H9 (cell line): Measurements from ENCODE around the gene MAPKAP1. TPM values are rescaled to one million over a fixed set of nuclear protein-coding genes. Genes with fewer than 3 reads are reported as not detected.

Experiments
- DNase-seq: peaks from one replicate; pipeline ENCODE4 v3.0.0-alpha.2; 2017
- H2AFZ ChIP-seq: one replicate; pipeline ENCODE4 v1.6.1; 2013; ENCODE audit warnings: mild to moderate bottlenecking, low read length, control low read depth, moderate library complexity
- H2AK5ac ChIP-seq: 2 replicates; pipeline ENCODE4 v1.6.1; 2013; ENCODE audit warnings: low read length, control low read depth, mixed read lengths; ENCODE audit not compliant: insufficient read length
- H2BK120ac ChIP-seq: one replicate; pipeline ENCODE4 v1.6.1; 2013; ENCODE audit warnings: low read depth, mild to moderate bottlenecking, low read length, control low read depth, inconsistent platforms; ENCODE audit not compliant: poor library complexity, severe bottlenecking
- H2BK12ac ChIP-seq: 2 replicates; pipeline ENCODE4 v1.6.1; 2013; ENCODE audit warnings: low read length, control low read depth, mixed read lengths, low read depth; ENCODE audit not compliant: insufficient read length
- H2BK15ac ChIP-seq: 2 replicates; pipeline ENCODE4 v1.6.1; 2013; ENCODE audit warnings: low read depth, low read length, control low read depth
- H2BK20ac ChIP-seq: one replicate; pipeline ENCODE4 v1.6.1; 2013; ENCODE audit warnings: low read depth, mild to moderate bottlenecking, low read length, control low read depth, inconsistent platforms; ENCODE audit not compliant: poor library complexity, severe bottlenecking
- H2BK5ac ChIP-seq: 2 replicates; pipeline ENCODE4 v1.6.1; 2013; ENCODE audit warnings: low read length, control low read depth, mixed read lengths; ENCODE audit not compliant: insufficient read length
- H3K14ac ChIP-seq: 2 replicates; pipeline ENCODE4 v1.6.1; 2013; ENCODE audit warnings: low read length, control low read depth; ENCODE audit not compliant: insufficient read depth
- H3K18ac ChIP-seq: 2 replicates; pipeline ENCODE4 v1.6.1; 2013; ENCODE audit warnings: low read depth, mild to moderate bottlenecking, mixed read lengths, low read length, control low read depth; ENCODE audit not compliant: insufficient read length
- H3K23ac ChIP-seq: 2 replicates; pipeline ENCODE4 v1.6.1; 2013; ENCODE audit warnings: low read length, control low read depth, mixed read lengths, low read depth; ENCODE audit not compliant: insufficient read length
- H3K23me2 ChIP-seq: 2 replicates; pipeline ENCODE4 v1.6.1; 2013; ENCODE audit warnings: low read depth, mild to moderate bottlenecking, mixed read lengths, low read length, control low read depth; ENCODE audit not compliant: insufficient read length, poor library complexity, severe bottlenecking
- H3K27ac ChIP-seq: 2 replicates; pipeline ENCODE4 v1.5.1; 2013; ENCODE audit warnings: low read length, control low read depth, mixed read lengths, low read depth; ENCODE audit not compliant: insufficient read length
- H3K27me3 ChIP-seq: 2 replicates; pipeline ENCODE4 v1.6.1; 2013; ENCODE audit warnings: low read length, control low read depth, inconsistent platforms; ENCODE audit not compliant: insufficient read depth
- H3K4ac ChIP-seq: 2 replicates; pipeline ENCODE4 v1.6.1; 2013; ENCODE audit warnings: low read depth, mild to moderate bottlenecking, control low read depth, inconsistent platforms, low read length, moderate library complexity
- H3K4me1 ChIP-seq: 2 replicates; pipeline ENCODE4 v1.6.1; 2013; ENCODE audit warnings: low read length, control low read depth, inconsistent platforms; ENCODE audit not compliant: insufficient read depth
- H3K4me2 ChIP-seq: 2 replicates; pipeline ENCODE4 v1.6.1; 2013; ENCODE audit warnings: low read length, control low read depth, mixed read lengths; ENCODE audit not compliant: insufficient read length, insufficient read depth
- H3K56ac ChIP-seq: 2 replicates; pipeline ENCODE4 v1.6.1; 2013; ENCODE audit warnings: low read depth, mild to moderate bottlenecking, mixed read lengths, low read length, control low read depth; ENCODE audit not compliant: insufficient read length
- H3K79me1 ChIP-seq: 2 replicates; pipeline ENCODE4 v1.6.1; 2013; ENCODE audit warnings: low read depth, mild to moderate bottlenecking, moderate library complexity, low read length, control low read depth, inconsistent platforms; ENCODE audit not compliant: insufficient read depth, poor library complexity, severe bottlenecking
- H3K79me2 ChIP-seq: 2 replicates; pipeline ENCODE4 v1.6.1; 2013; ENCODE audit warnings: low read length, control low read depth, inconsistent platforms; ENCODE audit not compliant: insufficient read depth
- H3K9ac ChIP-seq: 2 replicates; pipeline ENCODE4 v1.6.1; 2013; ENCODE audit warnings: low read length, control low read depth, mixed read lengths; ENCODE audit not compliant: insufficient read length; ENCODE audit errors: extremely low read depth
- H3K9me3 ChIP-seq: one replicate; pipeline ENCODE4 v1.6.1; 2013; ENCODE audit warnings: low read depth, low read length, inconsistent platforms; ENCODE audit not compliant: control insufficient read depth
- H3T11ph ChIP-seq: one replicate; pipeline ENCODE4 v1.6.1; 2013; ENCODE audit warnings: mild to moderate bottlenecking, low read length, control low read depth, inconsistent platforms
- H4K20me1 ChIP-seq: one replicate; pipeline ENCODE4 v1.6.1; 2013; ENCODE audit not compliant: control insufficient read depth, insufficient read length, insufficient read depth
- H4K5ac ChIP-seq: 2 replicates; pipeline ENCODE4 v1.6.1; 2013; ENCODE audit warnings: low read depth, mild to moderate bottlenecking, mixed read lengths, low read length, control low read depth; ENCODE audit not compliant: insufficient read length
- H4K8ac ChIP-seq: replicated peaks from 2 replicates; pipeline ENCODE4 v1.6.1; 2013; ENCODE audit warnings: low read length, control low read depth, mixed read lengths, low read depth; ENCODE audit not compliant: insufficient read length
- H4K91ac ChIP-seq: 2 replicates; pipeline ENCODE4 v1.6.1; 2013; ENCODE audit warnings: low read depth, mild to moderate bottlenecking, moderate library complexity, mixed read lengths, low read length, control low read depth; ENCODE audit not compliant: insufficient read length
- H3K27ac Mint-ChIP-seq, 3 experiments: 2 replicates in 2 of 3; 3 replicates in 1 of 3; pipeline ENCODE4 v1.8.0; 2020 to 2021; ENCODE audit warnings: mixed read lengths in 3 of 3, mild to moderate bottlenecking in 1 of 3, moderate library complexity in 1 of 3
- H3K27me3 Mint-ChIP-seq: 2 replicates; pipeline ENCODE4 v1.8.0; 2021; ENCODE audit warnings: low read depth, mild to moderate bottlenecking, moderate library complexity, mixed read lengths
- H3K36me3 Mint-ChIP-seq, 3 experiments: 2 replicates in 2 of 3; 3 replicates in 1 of 3; pipeline ENCODE4 v1.8.0; 2020 to 2021; ENCODE audit warnings: low read depth in 3 of 3, mixed read lengths in 3 of 3; ENCODE audit not compliant: insufficient read depth in 1 of 3
- H3K4me1 Mint-ChIP-seq, 2 experiments: 2 replicates each; pipeline ENCODE4 v1.8.0; 2020; ENCODE audit warnings: mixed read lengths in 2 of 2
- H3K4me3 Mint-ChIP-seq, 2 experiments: 2 replicates in 1 of 2; 3 replicates in 1 of 2; pipeline ENCODE4 v1.8.0; 2020 to 2021; ENCODE audit warnings: mild to moderate bottlenecking in 2 of 2, mixed read lengths in 2 of 2, moderate library complexity in 1 of 2
- H3K9me3 Mint-ChIP-seq, 2 experiments: 2 replicates in 1 of 2; 3 replicates in 1 of 2; pipeline ENCODE4 v1.8.0; 2020; ENCODE audit warnings: mild to moderate bottlenecking in 2 of 2, mixed read lengths in 2 of 2, moderate library complexity in 1 of 2
- WGBS: extraction: QIAGEN DNeasy Blood & Tissue Kit; methylation state at CpG from one replicate; pipeline ENCODE4 v1.1.7; 2013; ENCODE audit warnings: missing lambda C conversion rate, low lambda C conversion rate, mixed read lengths; ENCODE audit not compliant: insufficient read length; ENCODE audit errors: extremely low coverage; 5-methylcytosine and 5-hydroxymethylcytosine counted together
- total RNA-seq: library from RNA; stranded (reverse); gene quantifications from 2 replicates; pipeline ENCODE4 v1.2.1, GENCODE V29; 2021
- TF ChIP-seq, protein P1 (sequence below): fragments of 200-600 bp; sonication (generic); conservative IDR thresholded peaks from 3 replicates; pipeline ENCODE4 v1.8.0; 2021; ENCODE audit warnings: antibody characterized with exemption, mild to moderate bottlenecking

MAPKAP1 gene
- total RNA-seq, 1 experiment from 2014 or later = 97.0 TPM

DNA sequence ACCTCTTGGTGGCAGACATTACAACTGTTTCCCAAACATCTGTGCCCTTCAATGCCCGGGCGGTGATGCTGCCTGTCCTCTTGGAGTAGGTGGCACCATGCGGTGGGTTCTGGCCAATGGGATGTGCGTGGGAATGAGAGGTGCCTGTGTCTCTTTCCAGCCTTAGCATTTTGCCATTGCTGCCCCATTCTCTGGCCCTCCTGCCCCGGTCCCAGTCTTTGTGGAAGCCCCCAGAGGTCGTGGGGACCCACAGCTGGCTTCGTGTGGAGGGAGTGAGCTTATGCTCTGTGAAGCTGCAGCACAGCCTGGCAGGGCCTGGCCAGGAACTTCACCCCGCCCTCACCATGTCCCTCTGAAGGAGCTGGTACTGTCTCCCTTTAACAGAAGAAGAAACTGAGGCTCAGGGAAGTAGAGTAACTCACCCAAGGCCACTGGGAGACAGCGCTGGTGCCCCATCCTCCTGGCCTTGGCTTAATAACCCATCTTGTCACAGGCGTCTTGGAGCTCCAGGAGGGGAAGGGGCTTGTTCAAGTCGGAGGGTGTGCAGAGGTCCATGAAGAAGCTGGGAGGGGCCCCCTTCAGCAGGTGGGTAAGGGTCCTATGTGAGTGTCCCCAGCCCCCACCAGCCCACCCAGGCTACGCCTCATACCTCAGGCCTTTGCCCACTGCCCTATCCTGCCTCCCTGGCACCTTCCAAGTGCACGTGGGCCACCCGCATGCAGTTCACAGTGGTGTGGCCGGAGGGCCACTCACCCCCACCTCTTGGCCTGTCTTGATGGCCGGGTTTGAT is 271.8 kb downstream of the MAPKAP1 start:
- no peak overlapping the region for H3K4me2 ChIP-seq
- no peak overlapping the region for H2BK120ac ChIP-seq
- H3K4ac ChIP-seq = no peak overlapping the region
- Mint-ChIP-seq H3K36me3 (no peaks in the 10 kb centered on the region; a peak in 1 of 7 replicates), H3K4me3 (no peak overlapping the region), H3K9me3 (no peaks in the 10 kb centered on the region), H3K27me3 (no peaks in the 10 kb centered on the region), H3K4me1 (peaks cover 6 to 11% of the 10 kb centered on the region in 2 experiments), H3K27ac (no peak overlapping the region)
- H2BK12ac ChIP-seq = no peak overlapping the region
- TF ChIP-seq, protein P1, sequence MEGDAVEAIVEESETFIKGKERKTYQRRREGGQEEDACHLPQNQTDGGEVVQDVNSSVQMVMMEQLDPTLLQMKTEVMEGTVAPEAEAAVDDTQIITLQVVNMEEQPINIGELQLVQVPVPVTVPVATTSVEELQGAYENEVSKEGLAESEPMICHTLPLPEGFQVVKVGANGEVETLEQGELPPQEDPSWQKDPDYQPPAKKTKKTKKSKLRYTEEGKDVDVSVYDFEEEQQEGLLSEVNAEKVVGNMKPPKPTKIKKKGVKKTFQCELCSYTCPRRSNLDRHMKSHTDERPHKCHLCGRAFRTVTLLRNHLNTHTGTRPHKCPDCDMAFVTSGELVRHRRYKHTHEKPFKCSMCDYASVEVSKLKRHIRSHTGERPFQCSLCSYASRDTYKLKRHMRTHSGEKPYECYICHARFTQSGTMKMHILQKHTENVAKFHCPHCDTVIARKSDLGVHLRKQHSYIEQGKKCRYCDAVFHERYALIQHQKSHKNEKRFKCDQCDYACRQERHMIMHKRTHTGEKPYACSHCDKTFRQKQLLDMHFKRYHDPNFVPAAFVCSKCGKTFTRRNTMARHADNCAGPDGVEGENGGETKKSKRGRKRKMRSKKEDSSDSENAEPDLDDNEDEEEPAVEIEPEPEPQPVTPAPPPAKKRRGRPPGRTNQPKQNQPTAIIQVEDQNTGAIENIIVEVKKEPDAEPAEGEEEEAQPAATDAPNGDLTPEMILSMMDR = no peak
- H3K27me3 ChIP-seq = no peaks in the 10 kb centered on the region
- no peak overlapping the region for H4K8ac ChIP-seq
- no peak overlapping the region for H3K23ac ChIP-seq
- no peak overlapping the region for H3K14ac ChIP-seq
- no peaks in the 10 kb centered on the region; the same call in 1 of the 2 replicates for H3K4me1 ChIP-seq
- no peaks in the 10 kb centered on the region for H3K23me2 ChIP-seq
- no peak overlapping the region for H3K56ac ChIP-seq
- H2BK15ac ChIP-seq = no peak overlapping the region
- H3T11ph ChIP-seq = no peak overlapping the region
- peak; percentile 20 for DNase-seq
- H2AFZ ChIP-seq = no peak overlapping the region
- H3K18ac ChIP-seq = no peak overlapping the region
- H4K5ac ChIP-seq = no peak overlapping the region
- H3K79me2 ChIP-seq = no peaks in the 10 kb centered on the region
- no peak overlapping the region for H2BK5ac ChIP-seq
- no peak overlapping the region for H4K91ac ChIP-seq
- H4K20me1 ChIP-seq = no peaks in the 10 kb centered on the region
- no peaks in the 10 kb centered on the region for H3K79me1 ChIP-seq
- H2AK5ac ChIP-seq = no peak overlapping the region
- H3K9ac ChIP-seq = no peak overlapping the region
- WGBS = no CpG with 5 or more reads among the region's 16 CpGs
- H3K27ac ChIP-seq = no peak overlapping the region
- H3K9me3 ChIP-seq = no peaks in the 10 kb centered on the region
- no peak overlapping the region for H2BK20ac ChIP-seq
